ENCODE results near the gene LAMC1.
A peak's percentile ranks its signal among the peaks of the same experiment; 100 is the strongest.

DNA sequence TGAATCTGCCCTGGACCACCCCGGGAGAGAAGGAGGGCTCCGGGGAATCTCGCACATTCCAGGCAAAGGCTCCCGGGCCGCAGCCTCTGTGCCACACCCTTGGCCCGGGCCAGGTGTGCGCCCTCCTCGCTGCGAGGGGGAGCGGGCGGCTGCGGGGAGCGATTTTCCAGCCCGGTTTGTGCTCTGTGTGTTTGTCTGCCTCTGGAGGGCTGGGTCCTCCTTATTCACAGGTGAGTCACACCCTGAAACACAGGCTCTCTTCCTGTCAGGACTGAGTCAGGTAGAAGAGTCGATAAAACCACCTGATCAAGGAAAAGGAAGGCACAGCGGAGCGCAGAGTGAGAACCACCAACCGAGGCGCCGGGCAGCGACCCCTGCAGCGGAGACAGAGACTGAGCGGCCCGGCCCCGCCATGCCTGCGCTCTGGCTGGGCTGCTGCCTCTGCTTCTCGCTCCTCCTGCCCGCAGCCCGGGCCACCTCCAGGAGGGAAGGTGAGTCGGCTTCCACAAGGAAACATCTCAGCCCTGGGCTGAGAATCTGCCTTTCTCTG is 162.8 kb downstream of the LAMC1 start, which contains the start of gene LAMC2:
- TF ChIP-seq ZNF785 (tag by site-specific recombination; IDR thresholded peaks at IDR 0.05) (no peak), CTCF (tag by site-specific recombination; IDR thresholded peaks at IDR 0.05) (peak; percentile 62; the same call in 1 of the 2 replicates), ZNF157 (tag by site-specific recombination; IDR thresholded peaks at IDR 0.05) (no peak), ZNF174 (tag by site-specific recombination; IDR thresholded peaks at IDR 0.05) (no peak), ZBTB10 (tag by site-specific recombination; IDR thresholded peaks at IDR 0.05) (no peak), ZNF121 (tag by site-specific recombination; IDR thresholded peaks at IDR 0.05) (no peak), YY1 (tag by site-specific recombination; IDR thresholded peaks at IDR 0.05) (no peak)
- TF ChIP-seq, protein P1, sequence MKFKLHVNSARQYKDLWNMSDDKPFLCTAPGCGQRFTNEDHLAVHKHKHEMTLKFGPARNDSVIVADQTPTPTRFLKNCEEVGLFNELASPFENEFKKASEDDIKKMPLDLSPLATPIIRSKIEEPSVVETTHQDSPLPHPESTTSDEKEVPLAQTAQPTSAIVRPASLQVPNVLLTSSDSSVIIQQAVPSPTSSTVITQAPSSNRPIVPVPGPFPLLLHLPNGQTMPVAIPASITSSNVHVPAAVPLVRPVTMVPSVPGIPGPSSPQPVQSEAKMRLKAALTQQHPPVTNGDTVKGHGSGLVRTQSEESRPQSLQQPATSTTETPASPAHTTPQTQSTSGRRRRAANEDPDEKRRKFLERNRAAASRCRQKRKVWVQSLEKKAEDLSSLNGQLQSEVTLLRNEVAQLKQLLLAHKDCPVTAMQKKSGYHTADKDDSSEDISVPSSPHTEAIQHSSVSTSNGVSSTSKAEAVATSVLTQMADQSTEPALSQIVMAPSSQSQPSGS (tag by site-specific recombination; IDR thresholded peaks at IDR 0.05; ENCODE audit: low read depth), result no peak
- TF ChIP-seq, protein P2, sequence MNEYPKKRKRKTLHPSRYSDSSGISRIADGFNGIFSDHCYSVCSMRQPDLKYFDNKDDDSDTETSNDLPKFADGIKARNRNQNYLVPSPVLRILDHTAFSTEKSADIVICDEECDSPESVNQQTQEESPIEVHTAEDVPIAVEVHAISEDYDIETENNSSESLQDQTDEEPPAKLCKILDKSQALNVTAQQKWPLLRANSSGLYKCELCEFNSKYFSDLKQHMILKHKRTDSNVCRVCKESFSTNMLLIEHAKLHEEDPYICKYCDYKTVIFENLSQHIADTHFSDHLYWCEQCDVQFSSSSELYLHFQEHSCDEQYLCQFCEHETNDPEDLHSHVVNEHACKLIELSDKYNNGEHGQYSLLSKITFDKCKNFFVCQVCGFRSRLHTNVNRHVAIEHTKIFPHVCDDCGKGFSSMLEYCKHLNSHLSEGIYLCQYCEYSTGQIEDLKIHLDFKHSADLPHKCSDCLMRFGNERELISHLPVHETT (tag by site-specific recombination; IDR thresholded peaks at IDR 0.05), result no peak
- TF ChIP-seq, protein P3, sequence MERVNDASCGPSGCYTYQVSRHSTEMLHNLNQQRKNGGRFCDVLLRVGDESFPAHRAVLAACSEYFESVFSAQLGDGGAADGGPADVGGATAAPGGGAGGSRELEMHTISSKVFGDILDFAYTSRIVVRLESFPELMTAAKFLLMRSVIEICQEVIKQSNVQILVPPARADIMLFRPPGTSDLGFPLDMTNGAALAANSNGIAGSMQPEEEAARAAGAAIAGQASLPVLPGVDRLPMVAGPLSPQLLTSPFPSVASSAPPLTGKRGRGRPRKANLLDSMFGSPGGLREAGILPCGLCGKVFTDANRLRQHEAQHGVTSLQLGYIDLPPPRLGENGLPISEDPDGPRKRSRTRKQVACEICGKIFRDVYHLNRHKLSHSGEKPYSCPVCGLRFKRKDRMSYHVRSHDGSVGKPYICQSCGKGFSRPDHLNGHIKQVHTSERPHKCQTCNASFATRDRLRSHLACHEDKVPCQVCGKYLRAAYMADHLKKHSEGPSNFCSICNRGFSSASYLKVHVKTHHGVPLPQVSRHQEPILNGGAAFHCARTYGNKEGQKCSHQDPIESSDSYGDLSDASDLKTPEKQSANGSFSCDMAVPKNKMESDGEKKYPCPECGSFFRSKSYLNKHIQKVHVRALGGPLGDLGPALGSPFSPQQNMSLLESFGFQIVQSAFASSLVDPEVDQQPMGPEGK (tag by site-specific recombination; IDR thresholded peaks at IDR 0.05), result 0 out of 2 replicates have a peak, but pooled peaks have one; percentile 12

Data from HEK293 (cell line).